Activated CD8-positive, alpha-beta memory T cell treated with anti-CD3 and anti-CD28 coated beads for 36 hours (primary cell): ENCODE measurements around the gene ENAH. TPM values are rescaled to one million over a fixed set of nuclear protein-coding genes. Genes with fewer than 3 reads are reported as not detected.

ENCODE experiments used
- CTCF ChIA-PET: fragments of 350-600 bp; sonication (Branson Sonifier 250); formaldehyde crosslinking; loops from one replicate; lab custom pipeline; 2021; ENCODE audit warnings: antibody characterized with exemption; lab: Charles Lee
- POLR2A ChIA-PET: fragments of 350-600 bp; sonication (Branson Sonifier 250); formaldehyde crosslinking; loops from one replicate; lab custom pipeline; 2021; ENCODE audit warnings: antibody characterized with exemption; lab: Charles Lee
- total RNA-seq, 2 experiments: library from RNA; stranded (reverse); gene quantifications; one replicate each; pipeline ENCODE4 v1.2.3, GENCODE V29; 2021

ENAH gene
- total RNA-seq, 2 experiments from 2014 or later = 0.53 to 1.1 TPM

- POLR2A ChIA-PET = no interaction called here
- CTCF ChIA-PET = no interaction called here
These were observed 108.7 kb downstream of the ENAH start for GRCh38 chr1:225544263-225544662.

GRCh38 chr1:225543350-225543749 lies 109.6 kb downstream of the ENAH start:
- ChIA-PET POLR2A (no interaction called here), CTCF (no interaction called here)

- CTCF ChIA-PET = no interaction called here
- POLR2A ChIA-PET = no interaction called here
These were observed 111.5 kb downstream of the ENAH start for GRCh38 chr1:225541383-225541782.

GRCh38 chr1:225539575-225539974 lies 113.3 kb downstream of the ENAH start:
- ChIA-PET POLR2A (no interaction called here), CTCF (no interaction called here)

- ChIA-PET CTCF (no interaction called here), POLR2A (no interaction called here)
These were observed 113.9 kb downstream of the ENAH start for GRCh38 chr1:225539069-225539468.

- ChIA-PET CTCF (no interaction called here), POLR2A (no interaction called here)
These were observed 115.2 kb downstream of the ENAH start for GRCh38 chr1:225537554-225538251.

- ChIA-PET POLR2A (no interaction called here), CTCF (interaction anchor here (1.2 kb wide), 1 partner anchor 19 kb away, joined by 3 read pairs; no protein-coding TSS in a partner anchor)
These were observed 117.6 kb downstream of the ENAH start for GRCh38 chr1:225535280-225535679.

GRCh38 chr1:225534772-225535171 lies 118.2 kb downstream of the ENAH start:
- POLR2A ChIA-PET = no interaction called here
- CTCF ChIA-PET = interaction anchor here (1.2 kb wide), 1 partner anchor 20 kb away, joined by 3 read pairs; no protein-coding TSS in a partner anchor

- CTCF ChIA-PET = no interaction called here
These were observed 118.8 kb downstream of the ENAH start for GRCh38 chr1:225534135-225534534.

GRCh38 chr1:225533238-225533637 lies 119.7 kb downstream of the ENAH start:
- ChIA-PET POLR2A (no interaction called here), CTCF (no interaction called here)

More at GRCh38 chr1:225534135-225534534, 118.8 kb downstream of the ENAH start:
- POLR2A ChIA-PET = no interaction called here

GRCh38 chr1:225532240-225532944 lies 120.5 kb downstream of the ENAH start:
- ChIA-PET CTCF (no interaction called here), POLR2A (no interaction called here)

- ChIA-PET CTCF (no interaction called here), POLR2A (no interaction called here)
These were observed 123.2 kb downstream of the ENAH start for GRCh38 chr1:225529726-225530125.

- CTCF ChIA-PET = no interaction called here
- POLR2A ChIA-PET = no interaction called here
These were observed 125.3 kb downstream of the ENAH start for GRCh38 chr1:225527575-225527974.

- ChIA-PET CTCF (no interaction called here), POLR2A (no interaction called here)
These were observed 126.0 kb downstream of the ENAH start for GRCh38 chr1:225526878-225527277.

- ChIA-PET POLR2A (no interaction called here), CTCF (no interaction called here)
These were observed 127.5 kb downstream of the ENAH start for GRCh38 chr1:225525377-225525776.

- ChIA-PET CTCF (no interaction called here), POLR2A (interaction anchor here (0.6 kb wide), 1 partner anchor 45 kb away, joined by 5 read pairs; no protein-coding TSS in a partner anchor)
These were observed 128.4 kb downstream of the ENAH start for GRCh38 chr1:225524570-225524969.

GRCh38 chr1:225523263-225523950 lies 129.5 kb downstream of the ENAH start:
- ChIA-PET CTCF (no interaction called here), POLR2A (no interaction called here)

- ChIA-PET CTCF (no interaction called here), POLR2A (no interaction called here)
These were observed 130.2 kb downstream of the ENAH start for GRCh38 chr1:225522588-225523262.

- CTCF ChIA-PET = no interaction called here
- POLR2A ChIA-PET = no interaction called here
These were observed 132.2 kb downstream of the ENAH start for GRCh38 chr1:225520587-225521227.
